ENCODE results near the gene SMAD2. TPM values are rescaled to one million over a fixed set of nuclear protein-coding genes. Genes with fewer than 3 reads are reported as not detected.

SMAD2 gene
- total RNA-seq, 1 donor from 2014 or later: 111 TPM

- H3K9me3 Mint-ChIP-seq: peaks cover 3% of the 10 kb centered on the region
- H3K4me1 Mint-ChIP-seq (ENCODE audit: unreplicated experiment): no peaks in the 10 kb centered on the region
- no peak for DNase-seq (ENCODE audit: extremely low spot score, unreplicated experiment)
- no peak overlapping the region for H3K4me3 Mint-ChIP-seq
- peaks cover 8% of the 10 kb centered on the region for H3K27me3 Mint-ChIP-seq
- H3K27ac Mint-ChIP-seq: no peak overlapping the region
- TF ChIP-seq CTCF (conservative IDR thresholded peaks at IDR 0.05): no peak
- H3K36me3 Mint-ChIP-seq: no peaks in the 10 kb centered on the region
Observed at GRCh38 chr18:47944972-47945852, 14.8 kb upstream of the SMAD2 start.

DNA sequence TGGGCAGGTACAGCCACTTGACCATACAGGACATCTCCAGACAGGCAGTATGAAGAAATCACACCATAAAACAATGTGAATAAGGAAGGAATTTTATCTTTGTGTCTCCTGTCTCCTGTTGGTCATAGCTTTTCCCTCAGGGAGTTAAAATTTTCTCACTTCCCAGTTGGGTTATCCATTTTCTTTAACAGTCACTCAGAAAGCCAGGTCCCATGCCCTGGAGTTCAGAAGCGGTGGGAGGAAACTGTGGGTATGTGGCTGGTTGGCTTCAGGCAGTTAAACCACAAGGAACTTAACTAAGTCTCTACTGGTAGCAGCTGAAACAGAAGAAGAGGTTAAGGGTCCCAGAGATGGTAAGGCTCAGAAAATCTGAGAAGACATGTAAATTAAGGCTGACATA, 6.5 kb upstream of the SMAD2 start:
- Mint-ChIP-seq H3K4me3 (no peak overlapping the region), H3K4me1 (ENCODE audit: unreplicated experiment) (peaks cover 7% of the 10 kb centered on the region)

DNA sequence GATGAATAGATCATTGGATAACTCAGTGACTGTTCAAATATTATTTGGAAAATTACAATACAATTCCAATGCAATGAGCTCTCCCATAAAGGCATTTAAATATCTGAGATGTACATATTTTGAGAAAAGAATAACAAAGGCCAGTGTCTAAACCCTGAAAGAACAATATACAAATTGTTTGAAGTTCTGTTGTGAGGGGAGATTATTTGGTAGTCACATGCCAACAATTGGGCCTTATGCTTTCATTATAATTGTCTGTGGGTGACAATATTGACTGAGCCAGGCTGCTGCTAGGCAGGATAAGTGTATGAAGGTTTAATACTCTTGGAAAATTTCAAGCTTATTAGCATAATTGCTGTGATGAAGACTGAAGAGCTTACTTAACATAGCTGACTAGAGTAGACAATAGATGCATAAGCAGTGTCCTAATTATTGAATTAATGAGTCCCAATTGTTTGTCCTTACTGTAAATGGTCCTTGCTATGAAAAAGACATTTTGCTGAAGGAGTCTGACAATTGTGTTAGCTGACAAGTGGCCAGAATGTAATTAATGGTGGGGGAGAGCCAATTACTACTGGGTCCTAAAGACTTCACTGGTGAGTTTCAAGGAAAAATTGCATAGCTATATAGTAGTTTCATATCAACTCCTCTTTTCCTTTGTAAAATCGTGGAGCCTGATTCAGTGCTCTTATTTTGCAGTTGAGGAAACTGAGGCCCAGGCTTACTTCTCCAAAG, 5.0 kb upstream of the SMAD2 start:
- no peak for TF ChIP-seq CTCF (conservative IDR thresholded peaks at IDR 0.05)

More for the DNA sequence above, 6.5 kb upstream of the SMAD2 start:
- TF ChIP-seq CTCF (conservative IDR thresholded peaks at IDR 0.05): no peak
- no peak for DNase-seq (ENCODE audit: extremely low spot score, unreplicated experiment)
- no peak overlapping the region for H3K27ac Mint-ChIP-seq
- peaks cover 3% of the 10 kb centered on the region for H3K27me3 Mint-ChIP-seq
- H3K9me3 Mint-ChIP-seq: peaks cover 3% of the 10 kb centered on the region
- H3K36me3 Mint-ChIP-seq: no peaks in the 10 kb centered on the region

GRCh38 chr18:47932603-47933002, 2.1 kb upstream of the SMAD2 start:
- Mint-ChIP-seq H3K27ac (no peak overlapping the region), H3K9me3 (peaks cover 3% of the 10 kb centered on the region), H3K27me3 (peaks cover 3% of the 10 kb centered on the region), H3K4me3 (peak overlapping the region; percentile 89), H3K36me3 (peaks cover 5% of the 10 kb centered on the region), H3K4me1 (ENCODE audit: unreplicated experiment) (peaks cover 21% of the 10 kb centered on the region)
- no peak for TF ChIP-seq CTCF (conservative IDR thresholded peaks at IDR 0.05)
- DNase-seq (ENCODE audit: extremely low spot score, unreplicated experiment): no peak

More for the DNA sequence above, 5.0 kb upstream of the SMAD2 start:
- peaks cover 3% of the 10 kb centered on the region for H3K27me3 Mint-ChIP-seq
- H3K36me3 Mint-ChIP-seq: no peaks in the 10 kb centered on the region
- DNase-seq (ENCODE audit: extremely low spot score, unreplicated experiment): no peak
- H3K4me1 Mint-ChIP-seq (ENCODE audit: unreplicated experiment): peaks cover 11% of the 10 kb centered on the region
- H3K27ac Mint-ChIP-seq: no peak overlapping the region
- H3K4me3 Mint-ChIP-seq: no peak overlapping the region
- H3K9me3 Mint-ChIP-seq: peaks cover 3% of the 10 kb centered on the region

- TF ChIP-seq CTCF (conservative IDR thresholded peaks at IDR 0.05): no peak
- Mint-ChIP-seq H3K27me3 (peaks cover 3% of the 10 kb centered on the region), H3K4me1 (ENCODE audit: unreplicated experiment) (peaks cover 23% of the 10 kb centered on the region), H3K36me3 (peaks cover 5% of the 10 kb centered on the region), H3K9me3 (peaks cover 3% of the 10 kb centered on the region), H3K27ac (peak overlapping the region; percentile 96), H3K4me3 (peak overlapping the region; percentile 89)
- DNase-seq (ENCODE audit: extremely low spot score, unreplicated experiment): no peak
Observed at GRCh38 chr18:47932190-47932589, 1.7 kb upstream of the SMAD2 start.
